GM21390 (cell line): Measurements from ENCODE around the gene DNAH14.
"Not testable (repeated sequence)": the region's sequence is repeated elsewhere in the genome, so short reads cannot be mapped to it uniquely, and the experiment has no call there.

ENCODE experiments used
- ATAC-seq: cut with Tn5 transposase; IDR thresholded peaks from one replicate; pipeline ENCODE4 v1.9.1; 2021; ENCODE audit not compliant: unreplicated experiment

DNAH14 gene

DNA sequence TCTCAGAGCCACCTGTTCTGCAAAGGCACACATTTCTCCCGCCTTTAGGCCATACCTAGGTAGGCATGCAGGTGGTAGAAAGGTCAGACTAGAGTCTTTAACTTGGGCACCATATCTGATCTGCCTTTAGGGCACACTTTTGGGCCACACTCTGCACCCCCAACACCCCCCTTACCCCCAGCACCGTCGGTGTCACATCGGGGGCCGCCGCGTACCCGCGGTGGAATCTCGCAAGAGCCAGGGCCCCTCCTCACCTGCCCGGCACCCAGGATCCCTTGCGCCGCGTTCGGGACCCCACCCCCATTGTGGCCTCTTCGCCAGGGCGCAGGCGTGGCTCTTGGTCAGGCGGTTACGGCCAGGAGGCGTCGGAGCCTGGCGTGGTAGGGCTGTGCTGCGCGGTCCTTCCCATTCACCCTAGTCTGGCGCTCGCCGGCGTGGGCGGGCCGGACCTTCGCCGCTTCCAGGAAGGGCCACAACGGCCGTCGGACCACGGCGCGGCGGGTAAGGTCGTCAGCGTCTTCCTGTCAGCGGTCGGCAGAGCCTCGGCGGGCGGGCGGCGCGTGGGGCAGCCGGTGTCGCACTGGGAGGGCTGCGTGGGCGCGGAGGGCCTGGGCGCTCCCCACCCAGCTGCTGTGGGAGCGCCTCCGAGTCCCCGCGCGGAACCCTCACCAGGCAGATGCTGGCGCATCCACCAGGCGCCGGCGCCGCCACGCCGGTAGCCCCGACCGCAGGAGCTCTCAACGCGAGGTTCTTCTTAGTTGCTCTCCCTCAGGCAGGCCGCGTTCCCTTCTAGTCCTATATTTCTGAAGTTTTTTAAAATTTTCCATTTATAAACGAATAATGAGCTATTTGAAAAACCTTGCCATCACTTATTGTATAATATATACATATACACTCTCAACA, at the start of gene DNAH14:
Gene DNAH14 (plus strand): TSS at position 341 of the 903 bp plus-strand sequence. CDS start 23,028 bp downstream, outside the sequence.
- no peak for ATAC-seq

DNA sequence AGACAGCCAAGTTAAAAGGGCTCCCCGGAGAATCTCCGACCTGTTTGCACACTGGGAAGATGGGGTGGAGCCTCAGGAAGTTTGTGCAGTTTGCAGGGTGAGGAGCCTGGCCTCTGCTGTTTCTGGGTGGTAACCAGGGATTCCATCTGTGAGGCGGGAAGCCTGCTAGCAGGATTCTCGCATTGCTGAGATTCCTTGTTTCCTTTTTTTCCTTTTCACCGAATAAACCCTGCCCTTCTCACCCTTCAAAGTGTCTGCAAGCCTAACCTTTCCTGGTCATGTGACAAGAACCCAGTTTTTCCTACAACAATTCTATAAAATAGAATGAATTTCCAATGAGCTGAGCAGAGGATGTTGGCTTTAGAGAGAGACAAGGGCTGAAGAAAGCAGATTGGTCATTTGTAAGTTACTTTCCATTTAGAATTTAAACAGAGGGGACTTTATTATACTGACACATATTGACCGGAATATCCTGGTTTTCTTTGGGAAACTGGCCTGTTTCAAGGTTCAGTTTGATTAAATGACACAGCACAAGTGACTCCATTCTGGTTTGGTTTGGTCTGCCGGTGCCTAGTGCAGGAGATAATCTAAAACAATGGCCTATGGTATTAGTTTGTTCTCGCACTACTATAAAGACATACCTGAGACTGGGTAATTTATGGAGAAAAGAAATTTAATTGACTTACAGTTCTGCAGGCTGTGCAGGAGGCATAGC, 48.7 kb upstream of the DNAH14 start:
- ATAC-seq: no peak

DNA sequence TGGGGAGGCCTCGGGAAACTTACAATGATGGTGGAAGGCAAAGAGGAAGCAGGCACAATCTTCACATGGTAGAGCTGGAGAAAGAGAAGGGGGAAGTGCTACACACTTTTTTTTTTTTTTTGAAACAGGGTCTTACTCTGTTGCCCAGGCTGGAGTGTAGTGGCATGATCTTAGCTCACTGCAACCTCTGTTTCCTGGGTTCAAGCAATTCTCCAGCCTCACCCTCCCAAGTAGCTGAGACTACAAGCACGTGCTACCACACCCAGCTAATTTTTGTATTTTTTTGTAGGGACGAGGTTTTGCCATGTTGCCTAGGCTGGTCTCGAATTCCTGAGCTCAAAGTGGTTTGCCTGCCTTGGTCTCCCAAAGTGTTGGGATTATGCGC, 48.2 kb upstream of the DNAH14 start:
- not testable (repeated sequence) for ATAC-seq

DNA sequence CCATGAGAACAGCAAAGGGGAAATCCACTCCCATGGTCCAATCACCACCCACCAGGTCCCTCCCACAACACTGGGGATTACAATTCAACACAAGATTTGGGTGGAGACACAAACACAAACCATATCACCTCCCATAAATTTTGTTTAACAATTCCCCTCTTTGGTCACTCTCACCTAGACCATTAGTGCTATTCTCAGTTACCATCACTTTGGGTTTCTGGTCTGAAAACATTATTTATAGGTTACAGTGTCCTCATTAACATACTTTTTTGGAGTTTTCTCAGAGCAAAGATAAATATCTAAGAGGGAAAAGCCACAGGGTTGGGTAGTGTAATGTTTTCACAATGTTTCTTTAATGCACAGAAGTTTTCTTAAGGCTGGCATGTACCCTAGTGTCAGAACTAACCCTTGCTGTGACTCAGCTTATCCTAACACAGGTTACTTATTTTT, 47.7 kb upstream of the DNAH14 start:
- no peak for ATAC-seq

DNA sequence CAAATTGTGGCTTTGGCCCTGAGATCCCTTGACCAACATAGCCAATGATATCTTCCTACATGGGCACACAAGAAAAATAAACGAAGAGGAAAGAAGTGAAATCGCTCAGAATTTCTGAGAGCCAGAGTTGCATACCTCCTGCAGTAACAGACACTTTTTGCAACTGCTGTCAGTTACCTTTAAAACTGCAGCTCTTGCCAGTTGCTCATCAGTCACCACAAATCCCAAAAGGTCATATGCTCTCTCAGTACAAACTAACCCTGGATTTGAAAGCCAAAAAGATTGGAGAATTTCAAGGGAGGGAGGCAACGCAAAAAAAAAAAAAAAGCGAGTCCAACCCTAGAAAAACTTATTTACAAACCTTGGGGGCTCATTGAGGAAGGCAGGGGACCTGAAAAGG, 47.2 kb upstream of the DNAH14 start:
- no peak for ATAC-seq

DNA sequence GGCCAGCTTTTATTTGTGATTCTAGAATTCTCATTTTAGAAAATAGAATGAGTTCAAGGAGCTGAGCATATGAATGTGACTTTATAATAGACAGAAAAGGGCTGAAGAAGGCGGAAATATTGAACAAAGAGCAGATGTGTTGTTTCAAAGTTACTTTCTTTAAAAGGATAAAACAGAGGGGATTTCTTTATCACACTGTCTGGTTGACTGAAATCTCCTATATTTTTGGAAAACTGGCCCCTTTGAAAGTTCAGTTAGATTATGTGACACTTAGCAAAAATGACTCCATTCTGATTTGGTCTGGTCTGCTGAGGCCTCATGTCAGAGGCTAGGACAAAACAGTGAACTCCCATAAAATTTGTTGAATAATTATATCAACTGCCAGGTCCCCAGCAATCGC, 46.4 kb upstream of the DNAH14 start:
- ATAC-seq: no peak

DNA sequence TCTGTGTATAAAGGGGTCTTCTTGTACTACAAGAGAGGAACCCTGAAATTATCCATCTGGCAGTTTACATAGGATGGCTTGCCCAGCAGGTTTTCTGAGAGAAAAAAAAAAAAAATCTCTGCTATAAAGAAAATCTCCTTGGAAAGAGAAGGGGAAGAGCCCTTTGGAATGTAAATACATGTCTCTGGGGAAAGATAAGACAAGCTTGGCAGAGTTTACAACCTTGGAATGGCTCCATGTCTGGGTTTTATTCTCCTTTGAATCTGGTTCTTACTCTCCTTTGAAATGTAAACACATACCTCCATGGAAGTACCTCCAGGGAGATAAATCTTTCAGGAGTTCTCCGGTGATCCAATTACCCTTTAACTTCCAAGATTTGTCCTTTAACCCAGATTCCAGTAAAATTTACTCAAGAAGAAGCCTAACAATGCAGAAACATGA, 45.1 kb upstream of the DNAH14 start:
- no peak for ATAC-seq

DNA sequence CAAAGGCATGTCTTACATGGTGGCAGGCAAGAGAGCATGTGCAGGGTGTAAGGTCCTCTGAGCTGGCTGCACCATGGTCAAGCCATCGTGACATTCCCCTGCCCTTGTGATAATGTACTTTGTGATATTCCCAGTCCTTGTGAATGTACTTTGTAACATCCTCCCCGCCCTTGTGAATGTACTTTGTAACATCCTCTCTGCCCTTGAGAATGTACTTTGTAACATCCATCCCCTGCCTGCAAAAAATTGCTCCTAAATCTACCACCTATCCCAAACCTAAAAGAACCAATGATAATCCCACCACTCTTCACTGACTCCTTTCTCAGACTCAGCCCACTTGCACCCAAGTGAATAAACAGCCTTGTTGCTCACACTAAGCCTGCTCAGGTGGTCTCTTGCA, 44.1 kb upstream of the DNAH14 start:
- ATAC-seq: not testable (repeated sequence)

DNA sequence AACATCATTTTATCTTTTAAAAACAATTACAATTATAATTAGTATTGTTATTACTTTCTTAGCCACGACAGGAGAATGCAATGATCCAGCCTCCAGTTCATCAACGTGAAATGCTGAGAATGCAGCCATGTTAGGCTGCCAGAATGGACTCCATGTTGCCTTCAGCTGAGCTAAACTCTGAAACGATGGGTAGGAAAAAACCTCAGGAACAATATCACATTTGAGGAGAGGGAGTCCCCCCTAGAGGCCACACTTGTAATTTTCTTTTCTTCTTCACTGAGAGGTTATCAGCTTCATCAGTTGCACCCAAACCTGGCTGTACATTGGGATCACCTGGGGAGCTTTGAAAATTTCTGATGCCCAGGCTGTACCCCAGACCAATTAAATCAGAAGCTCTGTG, 34.6 kb upstream of the DNAH14 start:
- ATAC-seq: no peak

DNA sequence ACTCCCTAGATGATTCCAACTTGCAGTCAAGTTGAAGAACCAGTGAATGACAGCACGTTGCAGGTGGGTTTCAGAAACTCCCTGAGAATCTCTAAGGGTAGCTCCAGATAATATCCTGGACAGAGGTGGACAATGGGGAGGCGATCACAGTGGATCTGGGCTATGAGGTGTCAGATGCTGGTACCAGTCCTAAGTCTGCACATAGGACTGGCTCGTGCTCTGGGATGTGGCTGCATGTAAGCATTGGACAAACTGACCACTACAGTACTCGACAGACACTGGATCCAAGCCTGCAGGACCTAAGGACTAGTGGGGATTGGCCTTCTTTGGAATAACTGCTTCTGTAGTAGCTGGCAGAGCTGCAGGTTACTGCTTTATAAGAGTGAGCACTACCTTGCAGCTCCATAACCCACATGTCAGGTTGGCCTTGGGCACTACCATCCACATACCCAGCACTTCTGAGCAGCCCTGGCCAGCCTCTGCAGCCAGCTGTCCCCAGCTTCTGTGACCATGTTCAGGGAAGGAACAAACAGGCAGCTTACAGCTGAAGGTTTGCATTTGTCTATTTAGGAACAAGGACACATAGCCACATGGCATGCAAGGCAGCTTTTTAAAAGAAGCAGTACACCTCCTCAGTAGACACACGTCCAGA, 33.2 kb upstream of the DNAH14 start:
- ATAC-seq: no peak

DNA sequence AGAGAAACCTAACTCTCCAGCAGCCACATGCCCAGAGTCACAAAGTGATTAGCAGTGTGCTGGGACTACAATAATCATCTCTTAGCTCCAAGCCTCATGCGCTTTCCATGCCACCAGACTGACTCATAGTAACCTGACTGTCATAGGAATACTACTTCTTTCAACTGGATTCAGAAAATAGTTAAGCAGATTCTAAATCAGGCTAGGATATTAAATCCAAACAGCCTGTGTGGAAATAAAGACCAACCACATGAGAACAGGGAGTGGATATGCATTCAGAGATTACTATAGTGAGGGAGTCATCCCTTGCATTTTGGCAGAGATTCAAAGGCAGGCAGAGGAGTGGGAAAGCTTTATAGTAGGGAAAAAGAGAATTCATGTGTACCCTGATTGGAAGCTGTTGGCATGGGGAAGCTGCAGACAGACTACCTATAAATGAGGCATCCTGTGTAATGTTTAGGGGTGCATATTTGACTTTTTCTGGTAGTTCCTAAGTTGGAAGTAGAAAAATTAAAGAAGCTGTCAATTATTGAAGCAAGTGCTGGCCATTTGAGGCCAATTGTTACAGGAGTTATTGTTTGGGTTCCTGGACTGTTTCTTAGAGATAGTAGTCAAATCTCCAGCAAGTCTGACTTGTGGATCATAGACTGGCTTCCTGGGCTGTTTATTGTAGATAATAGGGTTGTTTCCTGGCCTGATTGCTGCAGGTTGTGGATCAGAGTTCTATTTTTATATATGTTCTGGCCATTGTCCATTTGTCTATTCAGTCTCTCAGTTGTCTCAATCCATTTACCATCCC, 31.7 kb upstream of the DNAH14 start:
- no peak for ATAC-seq

DNA sequence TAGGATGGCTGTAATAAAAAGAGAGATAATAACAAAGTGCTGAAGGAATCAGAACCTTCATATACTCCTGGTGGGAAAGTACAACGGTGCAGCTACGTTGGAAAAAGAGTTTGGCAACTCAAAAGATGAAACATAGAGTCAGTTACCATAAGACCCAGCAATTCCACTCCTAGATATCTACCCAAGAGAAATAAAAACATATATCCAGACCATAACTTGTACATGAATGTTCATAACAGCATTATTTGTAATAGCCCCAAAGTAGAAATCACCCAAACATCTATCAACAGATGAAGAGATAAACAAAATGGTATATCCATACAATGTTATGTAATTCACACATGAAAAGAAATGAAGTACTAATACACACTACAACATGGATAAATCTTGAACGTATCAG, 30.5 kb upstream of the DNAH14 start:
- no peak for ATAC-seq

DNA sequence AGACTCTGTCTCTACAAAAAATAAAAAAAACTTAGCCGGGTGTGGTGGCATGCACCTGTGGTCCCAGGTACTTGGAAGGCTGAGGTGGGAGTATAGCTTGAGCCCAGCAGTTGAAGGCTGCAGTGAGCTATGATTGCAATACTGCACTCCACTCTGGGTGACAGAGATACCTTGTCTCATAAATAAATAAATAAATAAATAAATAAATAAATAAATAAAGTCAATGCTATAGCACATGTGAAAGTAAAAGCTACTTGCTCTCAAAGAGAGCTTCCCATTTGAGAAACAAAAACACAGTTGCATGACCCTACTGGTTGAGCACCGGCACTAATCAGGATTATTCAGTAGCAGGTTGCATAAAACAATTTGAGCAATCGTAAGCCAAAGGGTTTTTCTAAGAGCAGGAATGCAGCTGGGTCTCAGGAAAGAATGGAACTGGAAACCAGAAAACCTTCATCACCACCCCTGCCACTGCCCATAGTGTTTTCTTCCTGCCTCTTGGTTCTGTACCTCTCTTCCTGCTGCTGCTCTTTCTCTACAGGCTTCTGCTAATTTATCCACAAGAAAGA, 29.3 kb upstream of the DNAH14 start:
- ATAC-seq: no peak

DNA sequence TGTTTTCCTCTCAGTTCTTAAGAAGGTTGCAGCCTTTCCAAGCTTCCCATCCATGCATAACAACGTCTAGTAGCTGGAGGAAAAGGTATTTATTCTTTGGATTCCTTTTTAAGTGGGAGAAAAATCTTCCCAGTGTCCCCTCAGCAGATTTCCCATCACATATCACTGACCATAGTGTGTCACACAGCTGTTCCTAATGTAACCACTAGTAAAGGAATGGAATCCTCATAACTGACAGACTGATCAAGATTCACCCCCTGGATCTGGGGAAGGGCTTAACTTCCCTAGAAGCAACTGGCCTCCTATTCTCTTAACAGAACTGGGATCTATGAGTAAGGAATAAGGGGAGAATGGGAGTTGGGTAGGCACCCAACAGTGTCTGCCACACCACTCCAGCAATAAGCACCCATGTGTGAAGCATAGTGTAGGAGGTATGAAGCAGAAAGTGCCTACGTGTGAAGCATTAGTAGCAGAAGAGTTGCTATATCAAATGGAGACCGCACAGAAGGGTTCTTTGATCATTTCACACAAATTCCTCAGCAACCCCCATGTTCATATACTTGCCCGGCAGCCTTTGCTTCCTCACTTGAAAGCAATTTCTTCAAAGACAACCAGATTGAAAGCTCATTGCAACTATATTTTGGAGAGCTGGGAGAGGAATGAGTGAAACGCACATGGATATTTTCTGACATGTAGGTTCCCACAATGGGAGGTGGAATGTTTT, 28.2 kb upstream of the DNAH14 start:
- no peak for ATAC-seq

DNA sequence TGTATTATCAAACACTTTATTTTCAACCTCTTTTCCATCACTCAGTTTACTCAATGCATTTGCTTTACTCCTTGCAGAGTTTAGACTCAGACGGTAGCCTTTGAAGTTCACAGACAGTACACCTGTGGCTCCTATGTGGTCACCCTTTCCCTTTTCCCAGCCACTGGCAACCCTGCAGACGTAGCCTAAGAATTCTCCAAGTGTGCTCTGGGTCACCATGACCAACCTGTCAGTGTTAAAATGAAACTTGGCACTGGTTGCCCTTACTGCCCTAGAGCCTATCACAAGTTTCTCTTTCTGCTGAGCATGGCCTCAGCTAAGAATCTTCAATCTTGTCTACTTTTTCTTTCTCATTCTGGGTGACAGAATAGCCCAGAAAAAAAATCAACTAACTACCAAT, 25.5 kb upstream of the DNAH14 start:
- no peak for ATAC-seq

DNA sequence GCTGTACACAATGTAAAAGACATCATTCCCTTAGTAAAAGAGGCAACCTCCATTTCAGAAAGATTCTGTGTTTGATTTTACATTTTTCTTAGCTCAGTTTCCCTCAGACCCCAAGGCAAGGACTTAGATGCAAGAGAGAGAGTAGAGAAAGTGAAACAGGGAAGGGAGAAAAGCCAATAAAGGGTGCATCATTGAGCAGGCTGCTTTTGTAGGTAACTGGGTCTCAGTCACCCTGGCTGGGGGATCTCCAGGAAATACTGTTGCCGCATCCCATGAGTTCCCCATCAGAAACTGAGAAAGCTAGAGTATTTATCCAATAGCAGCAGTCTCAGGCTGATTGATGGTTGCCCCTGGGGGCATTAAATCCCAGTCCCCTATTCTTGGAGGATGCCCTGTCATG, 23.1 kb upstream of the DNAH14 start:
- no peak for ATAC-seq

DNA sequence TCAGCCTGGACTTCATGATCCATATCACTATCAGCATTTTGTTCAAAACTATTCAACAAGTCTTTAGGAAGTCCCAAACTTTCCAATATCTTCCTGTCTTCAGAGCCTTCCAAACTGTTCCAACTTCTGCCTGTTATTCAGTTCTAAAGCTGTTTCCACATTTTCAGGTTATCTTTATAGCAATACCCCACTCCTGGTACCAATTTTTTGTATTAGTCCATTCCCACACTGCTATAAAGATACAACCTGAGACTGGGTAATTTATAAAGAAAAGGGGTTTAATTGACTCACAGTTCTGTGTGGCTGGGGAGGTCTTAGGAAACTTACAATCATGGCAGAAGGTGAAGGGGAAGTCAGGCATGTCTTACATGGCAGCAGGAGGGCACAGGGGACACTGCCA, 18.3 kb upstream of the DNAH14 start:
- no peak for ATAC-seq

DNA sequence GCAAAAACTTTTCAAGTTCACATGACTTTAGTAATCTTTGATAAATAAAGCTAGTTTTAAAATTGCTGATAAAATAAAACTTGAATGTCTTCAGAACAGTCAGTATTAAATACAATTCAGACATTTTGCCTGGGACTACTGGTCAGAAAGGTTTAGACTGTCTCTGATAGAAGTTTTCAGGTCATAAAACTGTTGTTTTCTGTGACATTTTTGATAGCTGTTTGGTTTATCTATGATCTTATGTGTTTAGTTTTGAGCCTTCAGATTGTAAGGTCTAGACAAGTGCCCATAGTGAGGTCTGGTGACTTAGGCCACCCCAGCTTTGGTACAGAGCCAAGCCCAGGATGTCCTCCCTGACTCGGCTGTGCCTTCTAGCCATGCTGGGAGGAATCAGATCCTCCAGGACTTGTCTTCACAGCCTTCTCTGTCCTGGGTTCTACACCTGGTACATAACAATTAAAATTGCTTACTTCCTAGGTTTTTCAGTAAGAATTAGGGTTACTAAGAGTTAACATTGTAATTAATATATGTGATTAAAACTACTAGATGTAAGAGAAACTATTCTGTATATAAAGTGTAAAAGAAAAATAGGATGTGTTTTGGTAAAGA, 15.1 kb upstream of the DNAH14 start:
- no peak for ATAC-seq

DNA sequence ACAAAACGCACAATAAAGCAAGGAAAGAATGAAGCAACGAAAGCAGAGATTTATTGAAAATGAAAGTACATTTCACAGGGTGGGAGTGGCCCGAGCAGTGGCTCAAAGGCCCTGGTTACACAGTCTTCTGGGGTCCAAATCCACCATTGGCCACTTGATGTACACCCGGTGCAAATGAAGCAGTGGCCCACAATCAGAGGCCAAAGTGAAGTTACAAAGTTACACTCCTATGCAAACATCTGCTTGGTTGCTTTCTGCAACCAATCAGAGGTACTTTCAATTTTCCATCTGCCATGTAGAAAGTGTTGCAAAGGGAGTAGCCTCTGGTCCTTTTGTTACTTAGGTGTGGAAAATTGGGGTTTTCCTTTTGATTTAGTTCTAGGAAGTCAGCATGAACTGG, 10.0 kb upstream of the DNAH14 start:
- no peak for ATAC-seq
